Fibroblast of villous mesenchyme (primary cell): Measurements from ENCODE around the gene ASCC3. TPM values are rescaled to one million over a fixed set of nuclear protein-coding genes. Genes with fewer than 3 reads are reported as not detected.

ENCODE experiments used
- DNase-seq: peaks from one replicate; pipeline ENCODE4 v3.0.0-alpha.2; 2010; ENCODE audit warnings: low read depth
- H3K4me3 ChIP-seq: 2 replicates; pipeline ENCODE4 v1.5.1; 2011; ENCODE audit warnings: low read depth, mild to moderate bottlenecking, low read length
- CTCF ChIP-seq: IDR thresholded peaks from 2 replicates; pipeline ENCODE4 v1.5.1; 2012; ENCODE audit warnings: low read depth, mild to moderate bottlenecking, low read length; ENCODE audit not compliant: insufficient read depth
- total RNA-seq: library from RNA; depleted of rRNA; stranded (reverse); fragments of >200 nt; gene quantifications from 2 replicates; pipeline ENCODE4 v1.2.3, GENCODE V29; 2012

ASCC3 gene
- total RNA-seq, 1 donor, result 165 TPM

- TF ChIP-seq CTCF, result no peak
- DNase-seq, result no peak
- H3K4me3 ChIP-seq, result no peak overlapping the region
Observed at GRCh38 chr6:100575921-100576320, 305.2 kb downstream of the ASCC3 start.

GRCh38 chr6:100574836-100575235 lies 306.3 kb downstream of the ASCC3 start:
- no peak overlapping the region for H3K4me3 ChIP-seq
- no peak for TF ChIP-seq CTCF
- no peak for DNase-seq

GRCh38 chr6:100573166-100573565 lies 308.0 kb downstream of the ASCC3 start:
- H3K4me3 ChIP-seq, result no peak overlapping the region
- peak; percentile 36 for DNase-seq
- peak; percentile 49 for TF ChIP-seq CTCF

GRCh38 chr6:100568255-100568654 lies 312.9 kb downstream of the ASCC3 start:
- DNase-seq, result no peak
- TF ChIP-seq CTCF, result no peak
- H3K4me3 ChIP-seq, result no peak overlapping the region

DNA sequence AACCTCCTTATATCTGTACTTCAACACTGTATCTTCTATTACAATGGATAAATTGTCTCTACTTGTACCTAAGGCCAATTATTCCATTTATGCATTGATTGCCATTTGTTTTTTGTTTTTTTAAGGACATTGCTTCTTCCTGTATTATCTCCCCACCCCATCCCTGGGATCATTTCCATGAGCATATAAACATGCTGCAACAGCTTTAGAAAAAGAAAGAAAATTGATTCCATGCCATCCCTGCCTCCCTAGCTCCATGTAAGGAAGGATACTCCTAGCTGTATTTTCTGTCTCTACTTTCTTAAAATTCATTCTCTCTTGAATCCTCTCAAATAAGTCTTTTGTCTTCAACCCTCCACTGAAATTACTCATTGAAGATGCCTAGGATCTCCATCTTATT lies 314.6 kb downstream of the ASCC3 start:
- TF ChIP-seq CTCF, result no peak
- no peak for DNase-seq
- no peak overlapping the region for H3K4me3 ChIP-seq

DNA sequence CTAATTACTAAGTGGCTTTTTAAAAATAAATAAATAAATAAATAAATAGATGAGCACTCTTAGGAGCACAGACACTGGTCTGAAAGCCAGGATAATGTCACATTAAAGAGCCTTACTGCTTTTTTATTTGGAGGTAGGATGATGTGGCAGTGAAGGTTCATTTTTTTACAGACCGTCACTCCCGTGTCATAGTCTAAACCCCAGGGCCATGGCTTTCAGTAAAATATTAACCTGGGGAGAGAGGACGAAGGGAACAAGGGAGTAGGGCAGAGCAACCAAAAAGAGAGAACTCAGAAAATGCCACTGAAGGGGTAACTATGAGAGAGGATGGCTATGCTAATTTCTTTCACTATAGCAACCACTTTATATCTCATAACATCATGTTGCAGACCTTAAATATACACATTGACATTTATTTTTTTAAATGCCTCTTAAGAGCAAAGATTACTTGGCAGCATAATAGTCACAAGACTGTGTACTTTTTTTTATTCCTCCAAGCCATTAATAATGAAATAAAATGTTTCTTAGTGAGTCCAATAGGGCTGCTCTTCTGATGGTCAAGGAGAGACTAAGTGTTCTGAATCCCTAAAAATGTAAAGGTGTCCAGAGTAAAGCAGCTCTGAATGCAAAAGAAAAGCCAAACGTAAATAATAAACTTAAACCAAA lies 315.6 kb downstream of the ASCC3 start:
- DNase-seq, result no peak
- TF ChIP-seq CTCF, result no peak
- H3K4me3 ChIP-seq, result no peak overlapping the region

DNA sequence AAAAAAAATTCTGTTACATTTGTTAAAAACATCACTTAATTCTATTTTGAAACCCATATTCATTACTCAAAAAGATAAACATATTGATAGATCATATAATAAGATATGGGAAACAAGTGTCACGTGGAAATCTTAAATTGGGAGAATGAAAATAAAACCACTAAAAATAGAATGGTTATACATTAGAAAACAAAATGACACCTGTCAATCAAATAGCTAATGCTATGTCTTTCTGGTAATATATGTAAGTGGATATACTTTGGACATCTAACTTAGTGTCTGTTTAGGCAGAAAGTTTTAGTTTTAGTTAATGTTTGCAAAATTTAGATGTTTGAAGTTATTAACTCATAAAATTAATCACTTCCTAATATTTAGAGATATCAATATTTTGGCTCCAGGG lies 321.3 kb downstream of the ASCC3 start:
- no peak overlapping the region for H3K4me3 ChIP-seq
- no peak for DNase-seq
- TF ChIP-seq CTCF, result no peak
